GM23338 (cell line): ENCODE measurements around the gene MFAP3. TPM values are rescaled to one million over a fixed set of nuclear protein-coding genes. Genes with fewer than 3 reads are reported as not detected.

Source experiments
- ATAC-seq: fragments of 200-7000 bp; cut with Tn5 transposase; 3 replicates; pipeline ENCODE4 v1.9.1; 2020
- DNase-seq: peaks from one replicate; pipeline ENCODE4 v3.0.0-alpha.2; 2015; ENCODE audit warnings: low spot score
- H2AFZ ChIP-seq: fragments of 200-600 bp; sonication (generic); 2 replicates; pipeline ENCODE4 v1.8.0; 2016; ENCODE audit warnings: antibody characterized with exemption, mild to moderate bottlenecking, moderate library complexity
- H3F3A ChIP-seq: fragments of 200-600 bp; sonication (generic); replicated peaks from 2 replicates; pipeline ENCODE4 v1.8.0; 2017; ENCODE audit warnings: antibody characterized with exemption, mixed run types, low read depth
- H3K27ac ChIP-seq: fragments of 200-600 bp; sonication (generic); 2 replicates; pipeline ENCODE4 v1.6.1; 2016; ENCODE audit warnings: low read depth
- H3K27me3 ChIP-seq: fragments of 200-600 bp; sonication (generic); 2 replicates; pipeline ENCODE4 v1.8.0; 2016; ENCODE audit warnings: mild to moderate bottlenecking, mixed run types, moderate library complexity; ENCODE audit not compliant: insufficient read depth
- H3K36me3 ChIP-seq: fragments of 200-600 bp; sonication (generic); 2 replicates; pipeline ENCODE4 v1.8.0; 2016; ENCODE audit warnings: mild to moderate bottlenecking; ENCODE audit not compliant: insufficient read depth
- H3K4me1 ChIP-seq: fragments of 200-600 bp; sonication (generic); 2 replicates; pipeline ENCODE4 v1.8.0; 2016; ENCODE audit warnings: mild to moderate bottlenecking, moderate library complexity; ENCODE audit not compliant: insufficient read depth
- H3K4me2 ChIP-seq: fragments of 200-600 bp; sonication (generic); 2 replicates; pipeline ENCODE4 v1.7.1; 2017; ENCODE audit warnings: mixed run types
- H3K4me3 ChIP-seq: fragments of 200-600 bp; sonication (generic); 2 replicates; pipeline ENCODE4 v1.6.1; 2016; ENCODE audit warnings: mixed run types
- H3K79me2 ChIP-seq: fragments of 200-600 bp; sonication (generic); replicated peaks from 2 replicates; pipeline ENCODE4 v1.8.0; 2017; ENCODE audit warnings: mild to moderate bottlenecking; ENCODE audit not compliant: insufficient read depth
- H3K9me2 ChIP-seq: fragments of 200-600 bp; sonication (generic); 2 replicates; pipeline ENCODE4 v1.8.0; 2017; ENCODE audit not compliant: insufficient read depth
- H4K20me1 ChIP-seq: fragments of 200-600 bp; sonication (generic); replicated peaks from 2 replicates; pipeline ENCODE4 v1.8.0; 2017; ENCODE audit warnings: mild to moderate bottlenecking; ENCODE audit not compliant: insufficient read depth
- H3K27ac Mint-ChIP-seq: 2 replicates; pipeline ENCODE4 v1.8.0; 2020; ENCODE audit warnings: inconsistent platforms, mild to moderate bottlenecking, moderate library complexity, mixed read lengths
- H3K27me3 Mint-ChIP-seq: 3 replicates; pipeline ENCODE4 v1.8.0; 2022; ENCODE audit warnings: low read depth, mild to moderate bottlenecking, moderate library complexity, mixed read lengths, inconsistent platforms; ENCODE audit not compliant: insufficient read depth, poor library complexity
- H3K36me3 Mint-ChIP-seq: 3 replicates; pipeline ENCODE4 v1.8.0; 2021; ENCODE audit warnings: low read depth, mild to moderate bottlenecking, inconsistent platforms, moderate library complexity, mixed read lengths
- H3K4me1 Mint-ChIP-seq: 3 replicates; pipeline ENCODE4 v1.8.0; 2020; ENCODE audit warnings: mild to moderate bottlenecking, inconsistent platforms, mixed read lengths
- H3K4me3 Mint-ChIP-seq: 3 replicates; pipeline ENCODE4 v1.8.0; 2021; ENCODE audit warnings: moderate library complexity, mild to moderate bottlenecking, inconsistent platforms, mixed read lengths
- H3K9me3 Mint-ChIP-seq: 3 replicates; pipeline ENCODE4 v1.8.0; 2020; ENCODE audit warnings: moderate library complexity, mild to moderate bottlenecking, inconsistent platforms, mixed read lengths
- CREB1 ChIP-seq: fragments of 250-450 bp; sonication (Bioruptor Pico); IDR thresholded peaks from 2 replicates; pipeline ENCODE4 v1.5.0; 2020; ENCODE audit warnings: low read depth, mild to moderate bottlenecking, moderate library complexity
- EZH2 ChIP-seq: fragments of 200-600 bp; sonication (generic); IDR thresholded peaks from one replicate; pipeline ENCODE4 v1.8.0; 2017; ENCODE audit warnings: antibody characterized with exemption, mild to moderate bottlenecking, low read depth; ENCODE audit not compliant: unreplicated experiment
- EZH2phosphoT487 ChIP-seq: fragments of 200-600 bp; sonication (generic); IDR thresholded peaks from one replicate; pipeline ENCODE4 v1.8.1; 2018; ENCODE audit warnings: antibody characterized with exemption; ENCODE audit not compliant: unreplicated experiment
- JUNB ChIP-seq: IDR thresholded peaks from one replicate; pipeline ENCODE4 v1.6.1; 2016; ENCODE audit warnings: antibody characterized with exemption; ENCODE audit not compliant: unreplicated experiment
- NANOG ChIP-seq: IDR thresholded peaks from 2 replicates; pipeline ENCODE4 v1.6.1; 2016; ENCODE audit warnings: antibody characterized with exemption, borderline replicate concordance
- POLR2AphosphoS5 ChIP-seq: IDR thresholded peaks from 2 replicates; pipeline ENCODE4 v1.6.1; 2016; ENCODE audit warnings: antibody characterized with exemption, low read depth
- STAT1 ChIP-seq: IDR thresholded peaks from one replicate; pipeline ENCODE4 v1.6.1; 2016; ENCODE audit warnings: antibody characterized with exemption; ENCODE audit not compliant: unreplicated experiment
- ZNF114 ChIP-seq: fragments of 250-450 bp; sonication (Bioruptor Pico); IDR thresholded peaks from 2 replicates; pipeline ENCODE4 v1.5.0; 2020; ENCODE audit warnings: mild to moderate bottlenecking, moderate library complexity
- ZNF331 ChIP-seq: fragments of 250-450 bp; sonication (Bioruptor Pico); IDR thresholded peaks from 2 replicates; pipeline ENCODE4 v1.5.0; 2020; ENCODE audit warnings: low read depth, mild to moderate bottlenecking, moderate library complexity
- polyA plus RNA-seq: library from polyadenylated mRNA; unstranded; fragments of >200 nt; fragmentation: Nextera tagmentation; extraction: Ambion mirVana; gene quantifications from 2 replicates; pipeline ENCODE4 v1.2.1, GENCODE V29; 2016
- total RNA-seq: library from RNA; depleted of rRNA; stranded (reverse); fragments of >200 nt; shearing (Covaris generic); gene quantifications from 2 replicates; pipeline ENCODE4 v1.2.3, GENCODE V29; 2014
- TF ChIP-seq, protein P1 (sequence below): fragments of 250-450 bp; sonication (Bioruptor Pico); IDR thresholded peaks from 2 replicates; pipeline ENCODE4 v1.5.0; 2020; ENCODE audit warnings: mild to moderate bottlenecking, moderate library complexity
- TF ChIP-seq, protein P2 (sequence below), 2 experiments: fragments of 200-600 bp in 1 of 2; sonication (generic) in 1 of 2; conservative IDR thresholded peaks; 2 replicates each; pipeline versions ENCODE4 v1.5.1 to v1.6.1; 2016 to 2017; ENCODE audit warnings: antibody characterized with exemption in 2 of 2, low read depth in 2 of 2, mild to moderate bottlenecking in 2 of 2, moderate library complexity in 1 of 2
- TF ChIP-seq, protein P3 (sequence below): IDR thresholded peaks from 2 replicates; pipeline ENCODE4 v1.6.1; 2016; ENCODE audit warnings: antibody characterized with exemption
- TF ChIP-seq, protein P4 (sequence below): IDR thresholded peaks from one replicate; pipeline ENCODE4 v1.6.1; 2018; ENCODE audit warnings: antibody characterized with exemption; ENCODE audit not compliant: unreplicated experiment

MFAP3 gene
- total and polyA plus RNA-seq, 2 experiments from 2014 or later: 2.9 to 47.5 TPM

DNA sequence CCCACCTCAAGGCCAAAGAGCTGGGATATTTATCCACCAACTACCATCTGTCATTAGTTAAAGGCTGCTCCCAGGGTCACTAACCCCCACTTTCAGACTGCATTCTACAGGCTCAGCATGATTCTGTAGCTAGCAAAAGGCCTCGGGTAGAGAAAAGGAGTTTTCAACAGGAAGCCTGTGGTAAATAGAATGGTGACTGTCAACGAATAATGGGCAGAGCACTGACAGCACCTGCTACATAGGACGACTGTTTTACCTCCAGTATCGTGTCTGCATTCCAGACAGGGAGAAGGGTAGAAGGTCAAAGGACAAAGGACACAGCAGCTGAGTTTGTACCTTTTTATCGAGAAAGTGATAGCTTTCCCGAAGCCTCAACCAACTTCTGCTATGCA, 20.3 kb downstream of the MFAP3 start:
- Histone ChIP-seq H3K36me3 (no peaks in the 10 kb centered on the region), H3K79me2 (no peaks in the 10 kb centered on the region), H2AFZ (no peak overlapping the region), H3K4me2 (no peak overlapping the region), H3K4me3 (no peak overlapping the region), H3K27ac (0 out of 2 replicates have a peak overlapping the region, but pooled peaks have one; percentile 15), H3K9me2 (no peaks in the 10 kb centered on the region), H3F3A (no peaks in the 10 kb centered on the region; the same call in 1 of the 2 replicates), H3K4me1 (peaks cover 13% of the 10 kb centered on the region), H3K27me3 (no peaks in the 10 kb centered on the region), H4K20me1 (peaks cover 20% of the 10 kb centered on the region)
- DNase-seq (peak; percentile 31), ATAC-seq (peak; percentile 78)
- TF ChIP-seq, protein P1, sequence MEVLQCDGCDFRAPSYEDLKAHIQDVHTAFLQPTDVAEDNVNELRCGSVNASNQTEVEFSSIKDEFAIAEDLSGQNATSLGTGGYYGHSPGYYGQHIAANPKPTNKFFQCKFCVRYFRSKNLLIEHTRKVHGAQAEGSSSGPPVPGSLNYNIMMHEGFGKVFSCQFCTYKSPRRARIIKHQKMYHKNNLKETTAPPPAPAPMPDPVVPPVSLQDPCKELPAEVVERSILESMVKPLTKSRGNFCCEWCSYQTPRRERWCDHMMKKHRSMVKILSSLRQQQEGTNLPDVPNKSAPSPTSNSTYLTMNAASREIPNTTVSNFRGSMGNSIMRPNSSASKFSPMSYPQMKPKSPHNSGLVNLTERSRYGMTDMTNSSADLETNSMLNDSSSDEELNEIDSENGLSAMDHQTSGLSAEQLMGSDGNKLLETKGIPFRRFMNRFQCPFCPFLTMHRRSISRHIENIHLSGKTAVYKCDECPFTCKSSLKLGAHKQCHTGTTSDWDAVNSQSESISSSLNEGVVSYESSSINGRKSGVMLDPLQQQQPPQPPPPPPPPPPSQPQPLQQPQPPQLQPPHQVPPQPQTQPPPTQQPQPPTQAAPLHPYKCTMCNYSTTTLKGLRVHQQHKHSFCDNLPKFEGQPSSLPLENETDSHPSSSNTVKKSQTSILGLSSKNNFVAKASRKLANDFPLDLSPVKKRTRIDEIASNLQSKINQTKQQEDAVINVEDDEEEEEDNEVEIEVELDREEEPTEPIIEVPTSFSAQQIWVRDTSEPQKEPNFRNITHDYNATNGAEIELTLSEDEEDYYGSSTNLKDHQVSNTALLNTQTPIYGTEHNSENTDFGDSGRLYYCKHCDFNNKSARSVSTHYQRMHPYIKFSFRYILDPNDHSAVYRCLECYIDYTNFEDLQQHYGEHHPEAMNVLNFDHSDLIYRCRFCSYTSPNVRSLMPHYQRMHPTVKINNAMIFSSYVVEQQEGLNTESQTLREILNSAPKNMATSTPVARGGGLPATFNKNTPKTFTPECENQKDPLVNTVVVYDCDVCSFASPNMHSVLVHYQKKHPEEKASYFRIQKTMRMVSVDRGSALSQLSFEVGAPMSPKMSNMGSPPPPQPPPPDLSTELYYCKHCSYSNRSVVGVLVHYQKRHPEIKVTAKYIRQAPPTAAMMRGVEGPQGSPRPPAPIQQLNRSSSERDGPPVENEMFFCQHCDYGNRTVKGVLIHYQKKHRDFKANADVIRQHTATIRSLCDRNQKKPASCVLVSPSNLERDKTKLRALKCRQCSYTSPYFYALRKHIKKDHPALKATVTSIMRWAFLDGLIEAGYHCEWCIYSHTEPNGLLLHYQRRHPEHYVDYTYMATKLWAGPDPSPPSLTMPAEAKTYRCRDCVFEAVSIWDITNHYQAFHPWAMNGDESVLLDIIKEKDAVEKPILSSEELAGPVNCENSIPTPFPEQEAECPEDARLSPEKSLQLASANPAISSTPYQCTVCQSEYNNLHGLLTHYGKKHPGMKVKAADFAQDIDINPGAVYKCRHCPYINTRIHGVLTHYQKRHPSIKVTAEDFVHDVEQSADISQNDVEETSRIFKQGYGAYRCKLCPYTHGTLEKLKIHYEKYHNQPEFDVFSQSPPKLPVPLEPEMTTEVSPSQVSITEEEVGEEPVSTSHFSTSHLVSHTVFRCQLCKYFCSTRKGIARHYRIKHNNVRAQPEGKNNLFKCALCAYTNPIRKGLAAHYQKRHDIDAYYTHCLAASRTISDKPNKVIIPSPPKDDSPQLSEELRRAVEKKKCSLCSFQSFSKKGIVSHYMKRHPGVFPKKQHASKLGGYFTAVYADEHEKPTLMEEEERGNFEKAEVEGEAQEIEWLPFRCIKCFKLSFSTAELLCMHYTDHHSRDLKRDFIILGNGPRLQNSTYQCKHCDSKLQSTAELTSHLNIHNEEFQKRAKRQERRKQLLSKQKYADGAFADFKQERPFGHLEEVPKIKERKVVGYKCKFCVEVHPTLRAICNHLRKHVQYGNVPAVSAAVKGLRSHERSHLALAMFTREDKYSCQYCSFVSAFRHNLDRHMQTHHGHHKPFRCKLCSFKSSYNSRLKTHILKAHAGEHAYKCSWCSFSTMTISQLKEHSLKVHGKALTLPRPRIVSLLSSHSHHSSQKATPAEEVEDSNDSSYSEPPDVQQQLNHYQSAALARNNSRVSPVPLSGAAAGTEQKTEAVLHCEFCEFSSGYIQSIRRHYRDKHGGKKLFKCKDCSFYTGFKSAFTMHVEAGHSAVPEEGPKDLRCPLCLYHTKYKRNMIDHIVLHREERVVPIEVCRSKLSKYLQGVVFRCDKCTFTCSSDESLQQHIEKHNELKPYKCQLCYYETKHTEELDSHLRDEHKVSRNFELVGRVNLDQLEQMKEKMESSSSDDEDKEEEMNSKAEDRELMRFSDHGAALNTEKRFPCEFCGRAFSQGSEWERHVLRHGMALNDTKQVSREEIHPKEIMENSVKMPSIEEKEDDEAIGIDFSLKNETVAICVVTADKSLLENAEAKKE (CRISPR knock-in tag): no peak
- TF ChIP-seq ZNF114 (CRISPR knock-in tag) (no peak), EZH2 (no peak), NANOG (no peak), ZNF331 (CRISPR knock-in tag) (no peak), STAT1 (no peak), CREB1 (no peak), JUNB (no peak), EZH2phosphoT487 (no peak), POLR2AphosphoS5 (no peak)
- TF ChIP-seq, protein P2, sequence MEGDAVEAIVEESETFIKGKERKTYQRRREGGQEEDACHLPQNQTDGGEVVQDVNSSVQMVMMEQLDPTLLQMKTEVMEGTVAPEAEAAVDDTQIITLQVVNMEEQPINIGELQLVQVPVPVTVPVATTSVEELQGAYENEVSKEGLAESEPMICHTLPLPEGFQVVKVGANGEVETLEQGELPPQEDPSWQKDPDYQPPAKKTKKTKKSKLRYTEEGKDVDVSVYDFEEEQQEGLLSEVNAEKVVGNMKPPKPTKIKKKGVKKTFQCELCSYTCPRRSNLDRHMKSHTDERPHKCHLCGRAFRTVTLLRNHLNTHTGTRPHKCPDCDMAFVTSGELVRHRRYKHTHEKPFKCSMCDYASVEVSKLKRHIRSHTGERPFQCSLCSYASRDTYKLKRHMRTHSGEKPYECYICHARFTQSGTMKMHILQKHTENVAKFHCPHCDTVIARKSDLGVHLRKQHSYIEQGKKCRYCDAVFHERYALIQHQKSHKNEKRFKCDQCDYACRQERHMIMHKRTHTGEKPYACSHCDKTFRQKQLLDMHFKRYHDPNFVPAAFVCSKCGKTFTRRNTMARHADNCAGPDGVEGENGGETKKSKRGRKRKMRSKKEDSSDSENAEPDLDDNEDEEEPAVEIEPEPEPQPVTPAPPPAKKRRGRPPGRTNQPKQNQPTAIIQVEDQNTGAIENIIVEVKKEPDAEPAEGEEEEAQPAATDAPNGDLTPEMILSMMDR (conservative IDR thresholded peaks at IDR 0.05; ENCODE audit: low read depth in 2 of 2): no peak
- TF ChIP-seq, protein P3, sequence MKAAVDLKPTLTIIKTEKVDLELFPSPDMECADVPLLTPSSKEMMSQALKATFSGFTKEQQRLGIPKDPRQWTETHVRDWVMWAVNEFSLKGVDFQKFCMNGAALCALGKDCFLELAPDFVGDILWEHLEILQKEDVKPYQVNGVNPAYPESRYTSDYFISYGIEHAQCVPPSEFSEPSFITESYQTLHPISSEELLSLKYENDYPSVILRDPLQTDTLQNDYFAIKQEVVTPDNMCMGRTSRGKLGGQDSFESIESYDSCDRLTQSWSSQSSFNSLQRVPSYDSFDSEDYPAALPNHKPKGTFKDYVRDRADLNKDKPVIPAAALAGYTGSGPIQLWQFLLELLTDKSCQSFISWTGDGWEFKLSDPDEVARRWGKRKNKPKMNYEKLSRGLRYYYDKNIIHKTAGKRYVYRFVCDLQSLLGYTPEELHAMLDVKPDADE: no peak
- TF ChIP-seq, protein P4, sequence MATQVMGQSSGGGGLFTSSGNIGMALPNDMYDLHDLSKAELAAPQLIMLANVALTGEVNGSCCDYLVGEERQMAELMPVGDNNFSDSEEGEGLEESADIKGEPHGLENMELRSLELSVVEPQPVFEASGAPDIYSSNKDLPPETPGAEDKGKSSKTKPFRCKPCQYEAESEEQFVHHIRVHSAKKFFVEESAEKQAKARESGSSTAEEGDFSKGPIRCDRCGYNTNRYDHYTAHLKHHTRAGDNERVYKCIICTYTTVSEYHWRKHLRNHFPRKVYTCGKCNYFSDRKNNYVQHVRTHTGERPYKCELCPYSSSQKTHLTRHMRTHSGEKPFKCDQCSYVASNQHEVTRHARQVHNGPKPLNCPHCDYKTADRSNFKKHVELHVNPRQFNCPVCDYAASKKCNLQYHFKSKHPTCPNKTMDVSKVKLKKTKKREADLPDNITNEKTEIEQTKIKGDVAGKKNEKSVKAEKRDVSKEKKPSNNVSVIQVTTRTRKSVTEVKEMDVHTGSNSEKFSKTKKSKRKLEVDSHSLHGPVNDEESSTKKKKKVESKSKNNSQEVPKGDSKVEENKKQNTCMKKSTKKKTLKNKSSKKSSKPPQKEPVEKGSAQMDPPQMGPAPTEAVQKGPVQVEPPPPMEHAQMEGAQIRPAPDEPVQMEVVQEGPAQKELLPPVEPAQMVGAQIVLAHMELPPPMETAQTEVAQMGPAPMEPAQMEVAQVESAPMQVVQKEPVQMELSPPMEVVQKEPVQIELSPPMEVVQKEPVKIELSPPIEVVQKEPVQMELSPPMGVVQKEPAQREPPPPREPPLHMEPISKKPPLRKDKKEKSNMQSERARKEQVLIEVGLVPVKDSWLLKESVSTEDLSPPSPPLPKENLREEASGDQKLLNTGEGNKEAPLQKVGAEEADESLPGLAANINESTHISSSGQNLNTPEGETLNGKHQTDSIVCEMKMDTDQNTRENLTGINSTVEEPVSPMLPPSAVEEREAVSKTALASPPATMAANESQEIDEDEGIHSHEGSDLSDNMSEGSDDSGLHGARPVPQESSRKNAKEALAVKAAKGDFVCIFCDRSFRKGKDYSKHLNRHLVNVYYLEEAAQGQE: no peak
- Mint-ChIP-seq H3K4me1 (peaks cover 16% of the 10 kb centered on the region), H3K9me3 (no peaks in the 10 kb centered on the region), H3K36me3 (no peaks in the 10 kb centered on the region), H3K27me3 (peaks cover 6% of the 10 kb centered on the region), H3K4me3 (no peak overlapping the region), H3K27ac (no peak overlapping the region)
